ENCODE data around the gene RAB28. TPM values are rescaled to one million over a fixed set of nuclear protein-coding genes. Genes with fewer than 3 reads are reported as not detected.
A peak's percentile ranks its signal among the peaks of the same experiment; 100 is the strongest.

The RAB28 gene
- total RNA-seq, 2 donors from 2014 or later: 16.7 to 17.7 TPM

DNA sequence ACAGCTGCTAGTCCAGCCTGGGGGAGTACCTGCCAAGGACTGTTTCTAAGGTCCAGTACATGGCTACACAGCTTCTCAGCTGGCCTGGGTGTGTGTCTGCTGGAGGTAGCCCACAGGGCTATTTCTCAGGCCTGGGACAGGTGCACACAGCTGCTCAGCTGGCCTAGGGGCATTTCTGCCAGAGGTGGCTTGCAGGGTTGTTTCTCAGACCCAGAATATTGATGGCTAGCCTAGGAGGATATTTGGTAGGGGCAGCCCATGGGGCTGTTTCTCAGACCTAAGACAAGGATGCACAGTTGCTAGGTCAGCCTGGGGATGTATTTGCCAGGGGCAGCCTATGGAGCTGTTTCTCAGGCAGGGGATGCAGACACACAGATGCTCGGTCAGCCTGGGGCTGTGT is 29.4 kb downstream of the RAB28 start:
- no peak overlapping the region for H3K4me3 Mint-ChIP-seq
- H3K4me1 Mint-ChIP-seq (ENCODE audit: low read depth in 2 of 2): peaks cover 12 to 17% of the 10 kb centered on the region in 2 donors
- H3K9me3 Mint-ChIP-seq: peaks cover 6% of the 10 kb centered on the region
- peaks cover 23% of the 10 kb centered on the region for H3K36me3 Mint-ChIP-seq
- no peaks in the 10 kb centered on the region for H3K27me3 Mint-ChIP-seq
- no peak overlapping the region for H3K27ac Mint-ChIP-seq
- DNase-seq (ENCODE audit: low spot score): no peak
- ATAC-seq: no peak

GRCh38 chr4:13452927-13453579 is 31.1 kb downstream of the RAB28 start:
- peaks cover 23% of the 10 kb centered on the region for H3K36me3 Mint-ChIP-seq
- DNase-seq (ENCODE audit: low spot score): no peak
- peak overlapping the region; percentile 32 for H3K4me3 Mint-ChIP-seq
- peaks cover 6% of the 10 kb centered on the region for H3K9me3 Mint-ChIP-seq
- H3K27ac Mint-ChIP-seq: peak overlapping the region; percentile 52 to 64
- peaks cover 12 to 15% of the 10 kb centered on the region in 2 donors for H3K4me1 Mint-ChIP-seq (ENCODE audit: low read depth in 2 of 2)
- ATAC-seq: peak in 1 of 2 donors; percentile 88
- no peaks in the 10 kb centered on the region for H3K27me3 Mint-ChIP-seq

DNA sequence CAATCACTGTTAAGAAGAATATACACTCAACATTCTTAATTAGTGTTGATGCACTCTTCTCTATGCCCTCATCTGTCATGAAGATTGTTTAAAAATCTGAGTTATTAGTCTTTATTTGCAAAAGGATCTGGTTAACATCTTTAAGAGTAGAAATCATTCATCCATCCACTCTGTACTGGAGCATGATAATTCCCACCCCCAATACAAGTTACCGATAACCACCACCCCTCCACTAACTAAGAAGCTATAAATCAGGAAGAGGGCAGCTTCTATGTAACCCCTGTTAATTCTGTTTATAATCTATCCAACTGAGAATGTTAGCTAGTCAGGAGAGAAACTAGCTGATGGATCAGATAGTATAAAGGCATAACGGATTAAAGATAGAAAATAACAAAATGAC is 34.5 kb downstream of the RAB28 start:
- Mint-ChIP-seq H3K9me3 (peaks cover 6% of the 10 kb centered on the region), H3K4me3 (no peak overlapping the region), H3K36me3 (peaks cover 25% of the 10 kb centered on the region), H3K27me3 (no peaks in the 10 kb centered on the region), H3K4me1 (ENCODE audit: low read depth in 2 of 2) (peaks cover 12 to 27% of the 10 kb centered on the region in 2 donors), H3K27ac (no peak overlapping the region)
- DNase-seq (ENCODE audit: low spot score) (no peak), ATAC-seq (no peak)

GRCh38 chr4:13445841-13446790 is 38.0 kb downstream of the RAB28 start:
- DNase-seq (ENCODE audit: low spot score): no peak
- Mint-ChIP-seq H3K27me3 (no peaks in the 10 kb centered on the region), H3K4me1 (ENCODE audit: low read depth in 2 of 2) (peaks cover 0 to 13% of the 10 kb centered on the region in 2 donors)

DNA sequence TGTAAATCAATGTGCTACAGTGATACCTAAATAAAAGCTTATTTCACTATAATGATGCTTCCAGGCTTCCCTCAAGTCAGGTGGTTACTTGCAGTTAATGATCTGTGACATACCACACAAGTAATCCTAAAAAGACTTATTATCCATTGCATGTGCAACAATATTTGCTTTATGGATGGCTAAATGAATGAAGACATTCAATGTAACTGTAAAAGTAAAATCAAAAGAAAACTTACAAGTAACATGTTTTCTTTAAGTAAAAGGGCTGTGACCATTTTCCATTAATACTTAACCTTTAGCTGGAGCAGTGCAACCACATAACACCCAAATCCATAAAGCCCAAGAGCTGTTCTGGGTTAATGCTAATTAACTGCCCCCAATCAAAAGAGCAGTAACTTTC is 42.6 kb downstream of the RAB28 start:
- H3K4me3 Mint-ChIP-seq: no peak overlapping the region
- H3K27me3 Mint-ChIP-seq: no peaks in the 10 kb centered on the region
- H3K9me3 Mint-ChIP-seq: no peaks in the 10 kb centered on the region
- H3K4me1 Mint-ChIP-seq (ENCODE audit: low read depth in 2 of 2): peaks cover 10 to 18% of the 10 kb centered on the region in 2 donors
- H3K36me3 Mint-ChIP-seq: peaks cover 13% of the 10 kb centered on the region
- no peak for ATAC-seq
- no peak for DNase-seq (ENCODE audit: low spot score)
- no peak overlapping the region for H3K27ac Mint-ChIP-seq

More at GRCh38 chr4:13445841-13446790, 38.0 kb downstream of the RAB28 start:
- Mint-ChIP-seq H3K9me3 (no peaks in the 10 kb centered on the region), H3K36me3 (peaks cover 8% of the 10 kb centered on the region), H3K27ac (no peak overlapping the region), H3K4me3 (no peak overlapping the region)
- no peak for ATAC-seq

DNA sequence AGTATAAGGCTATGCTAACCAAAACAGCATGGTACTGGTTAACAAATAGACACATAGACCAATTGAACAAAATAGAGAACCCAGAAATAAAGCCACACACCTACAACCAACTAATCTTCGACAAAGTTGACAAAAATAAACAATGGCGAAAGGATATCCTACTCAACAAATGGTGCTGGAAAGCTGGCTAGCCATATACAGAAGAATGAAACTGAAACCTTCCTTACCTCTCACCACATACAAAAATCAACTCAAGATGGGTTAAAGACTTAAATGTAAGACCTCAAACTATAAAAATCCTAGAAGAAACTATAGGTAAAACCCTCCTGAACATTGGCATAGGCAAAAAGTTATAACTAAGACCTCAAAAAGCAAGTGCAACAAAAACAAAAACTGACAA is 47.2 kb downstream of the RAB28 start:
- Mint-ChIP-seq H3K36me3 (peaks cover 17% of the 10 kb centered on the region), H3K4me1 (ENCODE audit: low read depth in 2 of 2) (peaks cover 29 to 45% of the 10 kb centered on the region in 2 donors), H3K4me3 (no peak overlapping the region), H3K27me3 (no peaks in the 10 kb centered on the region), H3K9me3 (peaks cover 3% of the 10 kb centered on the region), H3K27ac (no peak overlapping the region)
- DNase-seq (ENCODE audit: low spot score): no peak
- no peak for ATAC-seq

DNA sequence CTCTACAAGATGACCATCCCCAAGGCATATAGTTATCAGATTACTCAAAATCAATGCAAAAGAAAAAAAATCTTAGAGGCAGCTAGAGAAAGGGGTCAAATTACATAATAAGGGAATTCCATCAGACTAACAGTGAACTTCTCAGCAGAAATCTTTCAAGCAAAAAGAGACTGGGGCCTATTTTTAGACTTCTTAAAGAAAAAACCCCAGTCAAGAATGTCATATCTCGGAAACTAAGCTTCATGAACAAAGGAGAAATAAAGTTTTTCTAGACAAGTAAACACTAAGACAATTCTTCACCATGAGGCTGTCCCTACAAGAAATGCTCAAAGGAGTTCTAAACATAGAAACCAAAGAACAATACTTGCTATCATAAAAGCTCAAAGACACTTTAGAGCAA is 51.7 kb downstream of the RAB28 start:
- Mint-ChIP-seq H3K36me3 (peaks cover 19% of the 10 kb centered on the region), H3K27me3 (no peaks in the 10 kb centered on the region), H3K9me3 (peaks cover 3% of the 10 kb centered on the region), H3K27ac (no peak overlapping the region), H3K4me1 (ENCODE audit: low read depth in 2 of 2) (peaks cover 41 to 55% of the 10 kb centered on the region in 2 donors), H3K4me3 (no peak overlapping the region)
- DNase-seq (ENCODE audit: low spot score) (no peak), ATAC-seq (no peak)

DNA sequence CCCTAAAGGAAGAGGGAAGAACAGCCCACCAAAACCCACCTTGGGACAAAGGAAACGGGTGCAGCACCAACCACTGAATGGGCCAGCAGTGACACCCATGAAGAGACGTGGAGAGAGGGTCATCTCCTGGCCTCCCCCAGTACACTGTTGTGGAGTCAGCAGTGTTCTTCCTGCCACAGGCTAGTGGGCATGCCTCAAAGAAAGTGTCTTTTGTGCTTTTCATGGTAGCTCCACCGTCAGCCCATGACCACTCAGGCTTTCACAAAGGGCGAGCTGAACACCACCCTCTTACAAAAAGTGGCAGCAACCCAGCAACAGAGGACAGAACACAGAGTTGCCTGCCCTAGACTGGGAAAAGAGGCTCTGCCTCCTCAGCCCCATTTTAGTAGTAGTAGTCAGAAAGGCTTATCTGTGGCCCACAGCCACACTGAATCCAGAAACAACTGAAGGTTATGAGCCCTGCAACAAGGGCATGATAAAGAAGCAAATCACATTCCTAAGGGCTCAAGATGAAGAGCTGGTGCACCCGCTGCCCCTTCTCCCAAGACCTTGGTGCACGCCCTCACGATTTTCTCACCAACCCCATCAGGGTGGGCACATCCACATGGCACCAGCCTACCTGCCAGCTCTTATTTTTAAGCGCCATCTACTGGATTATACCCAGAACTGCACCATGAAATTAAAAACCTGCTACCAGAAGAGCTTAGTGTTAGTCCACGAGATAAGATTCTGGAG is 53.1 kb downstream of the RAB28 start:
- Mint-ChIP-seq H3K27ac (no peak overlapping the region), H3K27me3 (no peaks in the 10 kb centered on the region), H3K9me3 (peaks cover 1% of the 10 kb centered on the region), H3K4me1 (ENCODE audit: low read depth in 2 of 2) (peaks cover 31 to 44% of the 10 kb centered on the region in 2 donors), H3K4me3 (no peak overlapping the region), H3K36me3 (peaks cover 12% of the 10 kb centered on the region)
- DNase-seq (ENCODE audit: low spot score) (no peak), ATAC-seq (no peak)

DNA sequence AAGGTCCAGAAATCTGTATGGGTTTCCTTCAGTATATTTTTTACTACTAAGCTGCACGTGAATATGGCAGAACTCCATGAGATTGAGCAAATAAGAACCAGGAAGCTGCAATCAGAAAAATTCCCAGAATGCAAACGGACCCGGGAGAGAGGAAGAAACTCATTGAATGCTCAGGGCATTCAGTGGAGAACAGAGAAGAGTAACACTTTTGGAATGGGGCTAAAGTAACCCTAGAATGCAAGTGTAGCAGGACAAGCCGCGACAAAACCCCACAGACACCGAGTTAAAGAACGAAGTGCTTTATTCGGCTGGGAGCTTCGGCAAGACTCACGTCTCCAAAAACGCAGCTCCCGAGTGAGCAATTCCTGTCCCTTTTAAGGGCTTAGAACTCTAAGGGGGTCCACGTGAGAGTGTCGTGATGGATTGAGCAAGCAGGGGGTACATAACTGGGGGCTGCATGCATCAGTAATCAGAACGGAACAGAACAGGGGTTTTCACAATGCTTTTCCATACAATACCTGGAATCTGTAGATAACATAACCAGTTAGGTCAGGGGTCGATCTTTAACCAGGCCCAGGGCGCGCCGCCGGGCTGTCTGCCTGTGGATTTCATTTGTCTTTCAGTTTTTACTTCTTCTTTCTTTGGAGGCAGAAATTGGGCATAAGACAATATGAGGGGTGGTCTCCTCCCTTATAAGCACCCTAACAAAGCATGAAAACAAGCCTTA is 56.4 kb downstream of the RAB28 start:
- peaks cover 17% of the 10 kb centered on the region in 2 donors for H3K4me1 Mint-ChIP-seq (ENCODE audit: low read depth in 2 of 2)
- H3K36me3 Mint-ChIP-seq: peaks cover 5% of the 10 kb centered on the region
- ATAC-seq: no peak
- no peak overlapping the region for H3K27ac Mint-ChIP-seq
- no peaks in the 10 kb centered on the region for H3K9me3 Mint-ChIP-seq
- no peaks in the 10 kb centered on the region for H3K27me3 Mint-ChIP-seq
- DNase-seq (ENCODE audit: low spot score): no peak
- H3K4me3 Mint-ChIP-seq: no peak overlapping the region

DNA sequence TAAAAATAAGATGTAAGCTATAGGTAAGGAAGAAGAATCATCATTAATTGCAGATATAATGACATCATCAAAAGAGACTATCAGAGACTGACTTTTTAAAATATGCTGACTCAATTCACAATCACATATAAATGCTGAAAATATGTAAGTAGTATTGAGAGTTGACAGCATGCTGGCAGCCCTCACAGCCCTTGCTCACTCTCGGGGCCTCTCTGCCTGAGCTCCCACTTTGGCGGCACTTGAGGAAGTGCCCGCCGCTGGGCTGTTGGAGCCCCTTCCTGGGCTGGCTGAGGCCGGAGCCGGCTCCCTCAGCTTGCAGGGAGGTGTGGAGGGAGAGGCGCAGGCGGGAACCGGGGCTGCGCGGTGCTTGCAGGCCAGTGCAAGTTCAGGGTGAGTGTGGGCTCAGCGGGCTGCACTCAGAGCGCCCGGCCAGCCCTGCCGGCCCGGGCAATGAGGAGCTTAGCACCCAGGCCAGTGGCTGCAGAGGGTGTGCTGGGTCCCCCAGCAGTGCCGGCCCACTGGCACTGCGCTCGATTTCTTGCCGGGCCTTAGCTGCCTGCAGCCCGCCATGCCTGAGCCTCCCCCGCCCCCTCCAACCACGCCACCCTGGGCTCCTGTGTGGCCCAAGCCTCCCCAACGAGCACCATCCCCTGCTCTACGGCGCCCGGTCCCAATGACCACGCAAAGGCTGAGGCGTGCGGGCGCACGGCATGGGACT is 68.9 kb downstream of the RAB28 start:
- H3K4me1 Mint-ChIP-seq (ENCODE audit: low read depth in 2 of 2): peaks cover 30 to 35% of the 10 kb centered on the region in 2 donors

DNA sequence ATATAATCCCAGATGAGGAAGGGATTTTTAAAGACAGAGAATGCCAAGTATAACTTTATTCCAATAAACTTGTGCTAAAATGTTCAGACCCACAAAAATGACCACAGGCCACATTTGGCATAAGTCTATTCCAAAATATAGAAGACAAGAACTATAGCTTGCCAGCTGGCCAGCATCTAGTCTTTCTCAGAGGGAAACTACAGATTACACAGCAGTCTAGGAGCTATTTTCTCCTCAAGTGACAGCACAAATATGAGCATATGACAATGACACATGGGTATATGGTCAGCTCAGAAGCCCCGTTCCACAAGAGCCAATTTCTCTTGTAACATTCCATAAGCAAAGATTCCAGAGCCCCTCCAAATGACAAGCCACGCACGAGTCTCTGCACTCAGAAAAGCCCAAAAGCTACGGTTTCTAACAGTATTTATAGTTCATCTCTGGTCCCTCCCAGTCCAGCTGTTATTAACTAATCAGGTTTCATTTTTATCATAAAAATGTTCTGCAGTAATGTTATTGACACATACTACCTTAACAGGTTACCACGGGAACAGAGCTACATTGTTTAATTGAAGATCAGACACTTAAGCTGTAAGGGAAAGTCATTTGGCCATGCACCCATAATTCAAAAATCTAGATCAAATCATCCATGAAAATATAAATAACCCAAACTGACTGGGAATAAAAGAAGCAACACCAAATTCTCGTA is 70.3 kb downstream of the RAB28 start:
- Mint-ChIP-seq H3K27me3 (no peaks in the 10 kb centered on the region), H3K36me3 (peaks cover 10% of the 10 kb centered on the region), H3K9me3 (peaks cover 2% of the 10 kb centered on the region), H3K4me3 (no peak overlapping the region), H3K27ac (no peak overlapping the region), H3K4me1 (ENCODE audit: low read depth in 2 of 2) (peaks cover 29 to 37% of the 10 kb centered on the region in 2 donors)
- no peak for ATAC-seq
- no peak for DNase-seq (ENCODE audit: low spot score)

More for the DNA sequence above, 68.9 kb downstream of the RAB28 start:
- no peak overlapping the region for H3K4me3 Mint-ChIP-seq
- H3K36me3 Mint-ChIP-seq: peaks cover 23% of the 10 kb centered on the region
- ATAC-seq: no peak
- DNase-seq (ENCODE audit: low spot score): no peak
- H3K9me3 Mint-ChIP-seq: peaks cover 12% of the 10 kb centered on the region
- H3K27me3 Mint-ChIP-seq: no peaks in the 10 kb centered on the region
- H3K27ac Mint-ChIP-seq: no peak overlapping the region

DNA sequence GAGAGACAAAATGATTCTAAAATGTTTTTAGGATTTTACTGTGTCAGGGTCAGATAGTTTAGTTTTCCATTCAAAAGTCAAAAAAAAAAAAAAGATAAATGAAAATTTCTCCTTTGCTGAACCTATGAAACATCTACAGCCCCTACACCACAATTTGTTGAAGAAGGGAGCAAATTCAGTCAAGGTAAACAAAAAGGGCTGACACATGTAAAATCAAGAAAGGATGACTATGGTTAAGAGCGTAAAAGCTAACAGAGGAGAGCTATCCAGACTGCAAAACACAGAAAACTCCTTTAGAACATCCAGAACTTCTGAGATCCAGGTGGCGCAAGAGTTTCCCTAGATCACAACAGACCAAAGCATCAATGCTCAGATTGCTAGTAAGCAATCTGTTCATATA is 72.2 kb downstream of the RAB28 start:
- Mint-ChIP-seq H3K27ac (peak overlapping the region in 1 of 2 donors; percentile 50), H3K4me1 (ENCODE audit: low read depth in 2 of 2) (peaks cover 19 to 27% of the 10 kb centered on the region in 2 donors), H3K36me3 (no peaks in the 10 kb centered on the region), H3K4me3 (no peak overlapping the region), H3K27me3 (no peaks in the 10 kb centered on the region), H3K9me3 (no peaks in the 10 kb centered on the region)
- no peak for DNase-seq (ENCODE audit: low spot score)
- no peak for ATAC-seq

Data from natural killer cell treated with Interleukin-12 subunit alpha and Interleukin-12 subunit beta and Interleukin-15 and Interleukin-18, amount 100 ng/mL, for 72 hours (primary cell).